Left forelimb (tissue), 1 donor: ENCODE results near the gene ITGA11.

Source experiments
- DNase-seq: peaks from one replicate; pipeline ENCODE4 v3.0.0-alpha.2; 2018; ENCODE audit warnings: low spot score

ITGA11 gene

DNA sequence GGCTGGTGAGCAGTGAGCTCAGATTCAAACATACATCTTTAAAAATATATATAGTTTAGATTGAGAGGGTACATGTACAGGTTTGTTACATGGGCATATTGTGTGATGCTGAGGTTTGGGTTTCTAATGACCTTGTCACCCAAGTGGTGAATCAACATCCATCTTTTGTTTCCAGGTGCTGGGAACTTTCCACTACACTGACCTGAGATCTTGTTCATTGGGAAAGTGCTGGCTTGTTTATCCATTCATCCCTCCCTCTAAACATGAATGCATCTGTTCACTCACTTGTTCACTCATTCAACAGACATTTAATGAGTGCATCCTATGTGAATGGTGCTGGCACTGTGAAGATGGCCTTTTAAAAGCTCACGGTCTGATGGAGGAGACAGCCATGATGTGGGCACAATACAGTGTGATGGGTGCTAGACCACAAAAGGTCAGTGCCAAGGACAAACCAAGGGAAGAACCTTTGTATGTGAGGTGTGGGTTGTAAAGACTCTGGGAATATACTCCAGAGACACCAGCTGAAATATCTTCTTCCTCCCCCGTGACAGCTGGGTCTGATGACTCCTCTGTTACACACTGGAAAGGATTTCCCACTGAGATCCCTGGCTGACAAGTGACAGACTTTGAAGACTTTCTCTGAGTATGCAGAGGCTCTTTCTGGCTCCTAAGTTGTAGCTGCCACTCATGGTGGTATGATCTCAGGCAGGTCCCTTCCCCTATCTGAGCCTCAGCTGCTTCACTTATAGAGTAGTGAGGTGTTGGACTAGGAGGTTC, 16.2 kb upstream of the ITGA11 start:
- DNase-seq = no peak

DNA sequence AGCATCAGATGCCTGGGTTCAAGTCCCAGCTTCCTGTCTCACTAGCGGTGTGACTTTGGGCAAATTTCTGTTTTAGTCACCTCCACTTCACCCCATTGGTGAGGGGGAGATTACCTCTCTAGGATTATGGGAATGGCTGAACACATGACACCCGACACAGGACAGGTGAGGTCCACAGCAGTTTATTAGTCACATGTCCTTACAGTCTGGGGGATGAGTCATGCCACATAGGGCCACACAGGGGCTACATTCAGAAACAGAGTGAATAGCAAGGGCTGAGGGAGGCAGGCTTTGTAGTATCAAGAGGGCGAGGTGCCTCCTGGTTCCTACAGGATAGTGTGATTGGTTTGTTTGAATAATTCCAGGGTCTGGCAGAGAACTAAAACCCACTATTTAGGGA, 15.2 kb upstream of the ITGA11 start:
- no peak for DNase-seq

DNA sequence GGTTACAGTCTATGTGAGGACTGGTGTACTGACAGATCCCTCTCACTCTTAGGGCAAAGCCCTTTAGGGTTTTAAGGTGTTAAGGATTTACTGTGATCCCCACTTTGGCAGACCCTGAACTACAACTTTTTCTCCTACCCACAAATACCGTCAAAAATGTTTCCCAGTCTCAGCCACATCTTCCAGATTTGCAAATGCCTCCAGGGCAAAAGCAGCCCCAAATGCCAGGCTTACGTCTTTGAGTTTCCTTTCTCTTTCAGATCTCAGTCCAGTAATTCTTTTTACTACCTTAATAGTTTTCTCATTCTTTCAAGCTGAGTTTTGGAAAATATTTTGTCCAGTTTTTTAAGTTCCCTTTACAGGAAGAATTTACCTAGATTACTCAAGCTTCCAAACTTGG, 13.4 kb upstream of the ITGA11 start:
- no peak for DNase-seq

DNA sequence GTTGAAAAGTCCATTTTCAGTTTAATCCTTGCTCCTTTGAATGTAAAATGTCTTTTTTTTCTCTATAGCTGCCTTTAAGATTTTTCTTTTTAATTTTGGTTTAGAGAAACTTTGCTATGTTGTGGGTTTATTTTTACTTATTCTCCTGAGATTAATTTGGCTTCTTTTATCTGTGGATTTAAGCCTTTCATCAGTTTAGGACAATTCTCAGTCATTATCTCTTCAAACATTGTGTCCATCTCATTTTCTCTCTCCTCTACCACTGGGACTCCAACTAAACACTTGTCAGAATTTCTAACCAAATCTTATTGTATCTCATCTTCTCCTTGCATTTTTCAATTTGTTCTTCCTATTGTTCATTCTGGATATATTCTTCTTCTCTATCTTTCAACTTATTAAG, 12.4 kb upstream of the ITGA11 start:
- no peak for DNase-seq

DNA sequence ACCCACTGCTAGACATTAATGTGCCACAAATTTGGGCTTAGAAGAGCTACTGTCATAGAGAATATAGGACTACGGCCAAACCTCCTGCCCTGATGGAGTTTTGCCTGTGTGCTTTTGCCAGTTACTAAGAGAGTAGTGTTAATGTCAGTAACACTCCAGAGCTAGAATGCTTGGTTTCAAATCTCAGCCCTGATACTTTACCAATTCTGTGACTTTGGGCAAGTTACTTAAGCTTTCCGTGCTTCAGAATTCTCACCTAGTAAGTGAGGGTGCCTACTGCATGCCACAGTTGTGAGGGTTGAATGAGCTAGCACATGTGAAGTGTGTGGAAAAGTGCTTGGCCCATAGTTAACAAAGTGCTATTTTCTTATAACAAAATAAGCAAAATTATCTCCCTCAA, 10.9 kb upstream of the ITGA11 start:
- DNase-seq = no peak

DNA sequence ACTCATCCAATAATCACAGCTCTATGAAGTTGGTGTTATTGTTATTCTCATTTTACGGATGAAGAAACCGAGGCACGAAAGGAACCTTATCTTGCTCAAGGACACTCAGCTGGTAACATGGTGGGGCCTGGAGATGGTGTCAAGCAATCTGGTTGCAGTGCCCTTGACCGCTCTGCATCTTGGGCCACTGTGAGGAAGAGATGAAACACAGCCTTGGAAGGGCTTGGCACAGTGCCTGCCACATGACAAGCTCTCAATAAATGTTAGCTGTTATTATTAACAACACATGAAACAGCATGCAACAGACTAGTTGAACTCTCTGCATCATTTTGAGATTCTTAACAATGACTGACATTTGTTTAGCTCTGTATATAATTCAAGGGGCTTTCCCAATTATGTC, 10.1 kb upstream of the ITGA11 start:
- peak; percentile 36 for DNase-seq

DNA sequence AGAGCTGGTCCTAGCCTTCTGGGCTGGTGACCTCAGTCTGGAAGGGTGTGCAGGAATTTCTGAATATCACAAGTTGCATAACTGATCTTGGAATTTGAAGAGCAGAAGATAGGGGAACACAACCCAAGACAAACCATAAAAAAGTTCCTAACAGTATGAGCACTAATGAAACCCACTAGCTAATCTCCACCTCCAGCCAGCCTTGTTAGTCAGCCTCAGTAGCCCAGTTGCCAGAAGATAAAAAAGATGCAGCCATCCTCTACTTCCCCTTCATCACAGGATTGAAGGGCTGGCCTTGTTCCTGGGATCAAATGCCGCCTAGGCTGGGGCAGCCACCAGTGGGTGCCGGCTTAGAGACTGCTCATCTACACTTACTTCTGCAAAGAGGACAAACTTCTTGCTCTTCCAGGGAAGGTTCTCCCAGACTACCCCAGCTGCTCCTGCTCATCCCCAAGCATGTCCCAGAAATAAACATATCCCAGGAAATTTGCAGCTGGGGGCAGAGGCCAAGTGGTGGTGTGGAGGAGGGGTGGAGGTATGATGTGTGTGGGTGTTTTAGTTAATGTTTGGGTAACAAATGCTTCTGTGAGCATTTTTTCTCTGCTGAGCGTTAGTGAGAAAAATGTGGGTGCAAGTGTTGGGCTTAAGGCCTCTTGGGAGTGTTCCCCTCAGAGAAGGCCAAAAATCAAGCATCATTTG, 9.2 kb upstream of the ITGA11 start:
- peak; percentile 25 for DNase-seq

DNA sequence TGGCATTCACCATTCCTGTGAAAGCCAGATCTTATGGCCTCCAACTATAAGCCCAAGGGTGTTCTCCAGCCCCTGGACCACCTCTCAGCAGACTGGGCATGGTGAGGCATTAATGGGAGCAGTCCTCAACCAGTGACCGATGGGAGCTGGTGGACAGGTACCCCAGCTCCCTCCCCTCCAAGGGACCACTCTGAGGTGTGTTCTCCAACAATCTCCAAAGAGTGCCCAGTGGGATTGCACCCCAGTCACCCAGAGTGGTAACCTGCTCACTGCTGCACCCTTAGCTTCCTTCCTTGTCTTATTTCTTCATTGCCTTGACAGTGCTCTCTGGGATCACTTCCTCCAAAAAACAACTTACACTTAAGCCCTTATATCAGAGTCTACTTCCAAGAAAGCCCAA, 8.2 kb upstream of the ITGA11 start:
- peak; percentile 23 for DNase-seq

DNA sequence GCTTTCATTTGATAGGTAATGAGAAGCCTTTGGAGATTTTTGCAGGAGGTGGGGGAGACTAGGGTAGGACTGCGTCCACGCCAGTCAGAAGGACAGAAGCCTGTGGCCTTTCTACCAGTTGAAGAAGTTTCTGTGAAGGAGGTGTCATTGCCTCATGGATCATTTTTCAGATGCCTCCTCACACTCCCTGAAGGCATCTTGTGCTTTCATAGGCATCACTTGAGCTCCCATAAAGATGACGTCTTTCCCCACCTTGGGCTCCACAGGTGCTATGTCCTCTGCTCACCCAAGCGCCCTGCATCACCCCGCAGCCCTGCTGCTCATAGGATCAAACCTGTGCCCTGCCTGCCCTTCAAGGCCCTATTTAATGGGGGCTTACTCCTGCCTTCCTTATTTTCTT, 7.5 kb upstream of the ITGA11 start:
- DNase-seq = peak; percentile 14

DNA sequence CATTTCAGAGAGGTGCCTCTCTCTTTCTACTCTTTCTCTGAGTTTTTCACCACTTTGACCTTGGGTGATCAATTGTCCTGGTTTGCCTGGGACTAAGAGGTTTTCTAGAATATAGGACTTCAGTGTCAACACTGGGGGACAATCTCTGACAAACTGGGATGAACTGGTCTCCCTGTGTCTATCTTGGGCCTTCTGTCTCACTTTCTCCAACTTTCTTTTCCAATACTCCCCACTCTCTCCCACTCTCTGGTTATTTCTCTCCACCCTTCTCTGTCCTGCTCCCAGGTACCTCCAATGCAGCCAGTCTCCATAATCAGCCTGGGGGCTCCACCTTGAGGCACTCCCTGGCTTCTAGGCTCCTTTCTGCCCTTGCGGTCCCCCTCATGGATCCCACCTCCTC, 4.7 kb upstream of the ITGA11 start:
- DNase-seq = no peak

DNA sequence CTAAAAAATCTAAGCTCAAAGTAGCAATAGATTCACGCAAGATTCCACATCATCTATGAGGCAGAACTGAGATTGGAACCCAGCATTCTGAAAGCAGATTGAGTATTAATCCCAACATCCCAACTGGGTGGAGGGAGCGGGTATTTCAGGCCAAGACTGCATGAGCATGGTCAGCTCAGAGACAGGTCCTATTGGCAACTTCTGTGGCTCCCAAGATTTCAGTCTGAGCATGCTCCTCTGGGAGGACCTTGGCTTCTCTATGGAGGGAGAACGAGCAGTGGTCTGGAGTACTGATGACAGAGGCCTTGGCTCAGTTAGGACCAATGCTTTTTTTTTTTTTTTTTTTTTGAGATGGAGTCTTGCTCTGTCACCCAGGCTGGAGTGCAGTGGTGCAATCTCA, 4.0 kb upstream of the ITGA11 start:
- peak; percentile 49 for DNase-seq

DNA sequence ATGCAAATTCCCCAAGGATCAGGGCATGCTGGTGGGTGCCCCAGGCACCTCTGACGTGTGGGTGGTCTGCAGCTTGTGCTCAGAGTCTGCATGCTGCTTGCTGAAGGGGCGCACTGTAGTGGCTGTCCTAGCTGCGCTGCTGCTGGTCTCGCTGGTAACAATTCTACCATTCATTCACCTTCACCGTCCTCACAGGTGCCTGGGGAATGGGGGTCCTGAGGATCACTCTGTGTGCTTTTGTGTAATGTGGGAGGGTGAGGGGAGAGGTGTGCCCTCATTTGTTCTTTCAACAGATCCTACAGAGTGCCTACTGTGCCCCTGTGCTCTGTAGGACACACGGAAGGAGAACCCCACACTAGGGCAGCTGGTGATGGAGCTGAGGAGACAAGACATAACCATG, 2.1 kb upstream of the ITGA11 start:
- DNase-seq = peak; percentile 28

DNA sequence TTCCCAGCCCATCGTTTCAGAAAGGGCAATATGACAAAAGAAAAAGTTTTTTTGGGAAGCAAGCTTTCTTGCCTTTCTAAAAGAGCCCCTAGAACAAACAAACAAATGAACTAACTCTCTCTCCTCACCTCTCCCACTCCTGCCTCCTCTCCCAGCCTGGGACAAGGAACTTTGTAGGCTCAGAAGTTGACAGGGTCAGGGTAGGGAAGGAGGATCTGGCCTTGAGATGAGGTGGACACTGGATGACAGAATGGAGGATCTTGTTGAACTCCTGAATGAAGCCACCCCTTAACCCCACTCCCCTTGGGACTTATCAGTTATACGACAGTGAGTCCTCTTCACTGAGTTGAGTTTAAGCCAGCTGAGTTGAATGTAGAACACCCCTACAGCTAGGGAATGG, 1.6 kb upstream of the ITGA11 start:
- no peak for DNase-seq

DNA sequence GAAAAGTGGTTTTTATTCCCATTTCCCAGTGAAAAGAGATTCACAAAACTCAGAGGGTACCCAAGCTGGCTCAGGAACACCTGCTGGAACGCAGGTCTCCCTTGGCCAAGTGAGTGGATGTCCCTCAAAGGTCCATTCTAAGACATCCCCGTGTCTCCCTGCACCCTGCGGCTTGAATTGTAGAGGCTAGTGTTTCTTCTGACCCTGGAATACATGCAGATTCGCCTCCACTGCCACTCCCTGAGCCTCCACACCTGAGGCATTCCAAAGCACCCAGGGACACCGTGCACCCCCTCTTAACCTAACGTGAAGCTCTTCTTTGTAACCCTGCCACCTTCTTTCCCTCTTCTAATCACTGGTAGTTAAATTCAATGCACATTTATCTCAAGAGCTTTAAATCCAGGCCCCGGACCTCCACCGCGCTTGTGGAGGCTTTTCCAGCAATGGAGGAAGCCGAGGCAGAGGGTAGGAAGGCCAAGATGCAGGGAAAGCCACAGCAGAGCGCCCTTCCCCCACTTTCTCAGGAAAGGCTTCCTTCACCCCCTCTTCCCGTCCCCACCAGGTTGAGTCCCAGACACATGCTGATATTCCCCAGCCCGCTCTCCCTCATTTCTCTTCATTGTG, 590 bp upstream of the ITGA11 start:
- DNase-seq = peak; percentile 62

DNA sequence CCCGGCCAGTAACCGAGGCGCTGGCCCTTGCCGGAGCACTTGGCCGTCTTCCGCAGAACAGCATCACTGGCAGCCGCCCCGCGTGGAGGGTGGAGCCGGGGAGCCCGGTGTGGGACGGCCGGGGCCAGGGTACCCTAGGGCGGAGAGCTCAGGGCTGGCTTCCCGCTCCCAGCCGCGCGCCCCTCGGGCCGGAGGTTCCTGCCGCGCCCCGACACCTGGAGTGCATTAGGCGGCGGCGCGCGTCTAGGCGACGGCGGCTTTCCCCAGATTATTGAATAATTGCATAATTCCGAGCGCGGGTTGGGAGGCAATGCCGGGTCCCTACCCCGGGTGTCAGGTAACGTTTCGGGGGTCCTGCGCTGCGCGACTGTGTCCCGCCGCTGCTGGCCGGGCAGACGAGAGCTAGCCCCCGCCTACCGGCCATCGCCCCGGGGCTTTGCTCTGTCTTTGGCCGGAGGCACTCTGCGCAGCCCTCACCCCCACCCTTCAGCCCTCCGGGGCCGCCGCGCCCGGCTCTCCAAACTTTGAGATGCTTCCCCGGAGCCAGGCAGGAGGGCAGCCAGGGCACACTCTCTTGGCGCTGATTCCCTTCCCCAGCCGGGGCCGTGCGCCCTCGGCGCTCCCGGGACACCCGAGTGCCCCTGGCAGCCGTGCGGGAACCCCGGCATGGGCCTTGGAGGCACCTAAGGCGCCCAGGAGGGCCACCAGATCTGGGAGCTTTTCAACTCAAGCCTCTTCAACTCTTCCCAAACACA, 749 bp downstream of the ITGA11 start:
- peak; percentile 83 for DNase-seq

DNA sequence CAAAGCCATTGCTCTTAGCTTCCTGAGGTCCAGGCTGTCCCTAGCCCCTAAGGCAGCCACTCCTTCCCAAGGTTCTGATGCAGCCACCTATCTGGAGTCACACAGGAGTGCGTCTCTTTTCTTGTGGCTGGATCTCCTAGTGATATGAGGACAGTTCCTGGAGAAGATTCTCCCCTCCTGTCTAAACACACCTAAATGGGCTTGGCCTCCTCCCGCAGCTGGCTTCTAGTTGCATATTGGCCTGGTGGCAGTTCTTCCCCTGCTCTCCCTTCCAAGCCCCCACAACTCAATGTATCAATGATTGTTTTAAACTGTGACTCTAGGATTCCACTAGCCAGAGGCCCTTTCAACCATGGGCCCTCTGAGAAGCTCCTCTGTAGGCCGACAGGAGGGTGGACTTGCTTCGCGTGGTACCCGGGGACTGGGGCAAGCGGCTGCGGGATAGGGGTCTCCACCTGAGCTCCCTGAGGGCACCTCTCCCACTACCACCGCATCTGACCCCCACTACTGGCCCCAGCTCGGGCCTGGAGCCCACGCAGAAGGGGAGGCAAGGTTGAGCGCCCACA, 1.4 kb downstream of the ITGA11 start:
- peak; percentile 55 for DNase-seq

DNA sequence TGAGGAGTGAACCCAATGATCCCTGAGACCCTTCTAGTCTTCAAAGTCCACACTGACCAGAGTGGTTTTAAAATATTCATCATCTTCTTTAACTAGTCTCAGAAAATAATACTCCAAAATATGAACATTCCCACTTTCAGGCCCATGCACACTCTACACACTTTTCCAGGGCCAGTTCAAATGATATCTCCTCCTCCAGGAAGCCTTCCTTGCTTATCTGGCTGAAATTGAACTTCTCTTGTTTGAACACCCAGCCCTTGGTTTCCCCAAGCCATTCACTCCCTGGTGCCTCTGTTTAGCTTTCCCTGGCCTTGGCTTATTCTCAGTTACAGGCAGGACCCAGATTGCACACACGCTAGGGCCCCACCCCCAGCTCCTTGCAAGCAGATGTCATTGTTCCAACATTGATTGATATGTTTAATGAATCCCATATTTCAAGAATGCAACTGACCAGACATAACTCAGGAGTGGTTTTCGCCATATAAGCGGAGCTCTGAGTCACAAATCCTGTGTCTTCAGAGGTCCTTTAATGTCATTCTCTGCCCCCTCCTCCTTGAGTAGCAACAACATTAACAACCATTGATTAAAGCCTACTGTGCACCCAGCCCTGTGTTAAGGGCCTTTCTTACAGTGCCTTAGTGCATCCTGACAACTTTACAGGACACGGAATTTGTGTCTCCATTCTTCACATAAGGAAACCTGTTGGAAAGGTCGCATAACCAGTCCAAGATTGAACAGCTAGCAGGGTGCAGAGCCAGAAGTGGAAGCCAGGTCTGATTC, 2.1 kb downstream of the ITGA11 start:
- DNase-seq = peak; percentile 22

DNA sequence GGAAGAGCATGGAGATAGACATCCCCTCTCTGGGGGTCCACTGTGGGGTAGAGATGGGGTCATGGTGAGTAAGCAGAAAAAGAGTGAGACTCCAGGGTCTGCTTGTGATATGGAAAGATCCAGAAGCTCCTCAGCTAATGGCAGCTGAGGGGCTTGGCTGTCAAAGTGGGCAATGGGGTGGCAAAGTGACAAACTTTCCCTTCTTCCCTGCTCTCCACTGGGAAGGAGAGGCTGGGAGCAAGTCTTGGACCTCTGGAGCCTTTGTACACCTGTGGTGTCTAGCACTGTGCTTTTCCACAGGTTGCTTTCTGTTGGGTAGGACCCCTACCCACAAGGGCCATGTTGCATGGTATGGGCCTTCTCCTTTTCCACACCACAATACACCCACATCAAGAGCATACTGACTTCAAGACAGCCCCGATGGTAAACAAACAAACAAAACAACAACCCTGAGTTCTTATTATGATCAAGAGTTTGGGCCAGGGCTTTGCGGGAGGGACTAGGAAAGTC, 3.5 kb downstream of the ITGA11 start:
- peak; percentile 37 for DNase-seq

DNA sequence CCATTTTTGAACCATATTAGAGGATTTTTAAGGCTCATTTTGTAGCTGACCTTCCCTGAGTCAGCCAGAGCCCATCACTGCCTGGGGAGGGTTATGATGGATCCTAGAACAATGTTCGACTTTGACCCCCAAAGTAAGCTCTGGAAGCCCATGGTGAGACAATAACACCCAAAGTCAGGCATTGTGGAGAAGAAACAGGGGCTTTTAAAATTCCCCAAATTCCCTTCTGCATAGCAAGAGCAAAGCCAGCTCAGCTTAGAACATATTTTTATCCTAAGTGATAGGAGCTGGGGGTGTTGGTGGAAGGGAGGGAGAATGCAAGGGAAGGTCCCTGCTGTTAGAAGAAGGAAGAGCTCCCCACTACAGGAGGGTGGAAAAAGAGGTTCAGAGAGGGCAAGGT, 4.0 kb downstream of the ITGA11 start:
- no peak for DNase-seq

DNA sequence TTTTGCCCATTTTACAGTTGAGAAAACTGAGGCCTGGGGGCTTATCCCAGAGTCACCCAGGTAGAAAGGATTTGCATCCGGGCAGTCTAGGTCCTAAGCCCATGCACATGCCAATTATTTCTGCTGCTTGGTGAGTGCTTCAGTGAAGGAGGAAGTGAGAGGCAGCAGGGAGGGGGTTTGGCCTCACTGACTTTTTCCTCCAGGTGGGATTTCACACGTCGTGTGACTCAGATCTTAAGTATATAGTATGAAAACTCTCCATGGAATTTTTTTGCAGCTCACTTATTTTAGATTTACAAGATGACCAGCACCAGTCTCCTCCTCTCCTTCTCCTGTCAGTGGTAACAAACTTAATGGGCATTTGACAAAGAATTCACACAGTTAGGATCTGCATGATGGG, 4.6 kb downstream of the ITGA11 start:
- peak; percentile 9 for DNase-seq

DNA sequence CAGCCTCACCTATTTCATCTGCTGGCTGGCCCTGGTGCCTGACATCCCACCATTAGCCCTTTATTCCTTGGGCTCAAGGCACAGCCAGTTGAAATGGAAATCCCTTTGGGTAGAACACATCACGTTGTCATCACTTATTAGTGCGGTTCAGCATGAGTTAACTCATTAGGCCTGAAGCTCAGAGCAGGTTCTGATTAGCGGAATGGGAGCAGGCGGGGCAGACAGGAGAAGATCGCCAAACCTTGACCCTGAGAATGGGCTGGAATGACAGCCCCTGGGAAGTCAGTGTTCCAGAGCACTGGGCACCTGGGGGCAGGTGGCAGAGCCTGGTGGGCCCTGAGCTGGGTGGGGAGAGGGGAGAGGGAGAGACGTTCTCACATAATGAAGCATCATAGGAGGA, 5.8 kb downstream of the ITGA11 start:
- no peak for DNase-seq
